IMR-90 (cell line): ENCODE data around the gene LELP1. TPM values are rescaled to one million over a fixed set of nuclear protein-coding genes. Genes with fewer than 3 reads are reported as not detected.

Experiments
- ATAC-seq: fragments of 200-7000 bp; cut with Tn5 transposase; 2 replicates; pipeline ENCODE4 v1.9.1; 2020; ENCODE audit warnings: low read depth, mild to moderate bottlenecking, moderate library complexity
- BruUV-seq: library from RNA; stranded (reverse); fragments of 400-500 nt; replicated peaks from 2 replicates; lab custom pipeline; 2021; lab: Mats Ljungman, UMichigan
- CTCF ChIA-PET: fragments of 300-600 bp; formaldehyde crosslinking; extraction: SDS; loops from one replicate; lab custom pipeline; 2021; ENCODE audit warnings: antibody characterized with exemption; lab: Yijun Ruan, JAX
- POLR2A ChIA-PET: fragments of 300-600 bp; sonication (Branson Sonifier 250); formaldehyde crosslinking; loops from one replicate; lab custom pipeline; 2022; ENCODE audit warnings: antibody characterized with exemption; ENCODE audit not compliant: unreplicated experiment; lab: Charles Lee
- DNase-seq: peaks from one replicate; pipeline ENCODE4 v3.0.0; 2013
- H2AFZ ChIP-seq: replicated peaks from 2 replicates; pipeline ENCODE3; 2013; ENCODE audit warnings: low read length, mild to moderate bottlenecking; ENCODE audit not compliant: poor library complexity
- H2AK5ac ChIP-seq: 2 replicates; pipeline ENCODE4 v1.6.1; 2013; ENCODE audit warnings: low read depth, low read length, inconsistent platforms
- H2AK9ac ChIP-seq: replicated peaks from 2 replicates; pipeline ENCODE3; 2013; ENCODE audit warnings: mild to moderate bottlenecking, low read depth, low read length, moderate library complexity; ENCODE audit not compliant: poor library complexity
- H2BK120ac ChIP-seq: 2 replicates; pipeline ENCODE4 v1.6.1; 2013; ENCODE audit warnings: low read depth, low read length, inconsistent platforms
- H2BK15ac ChIP-seq: 3 replicates; pipeline ENCODE4 v1.6.1; 2013; ENCODE audit warnings: low read depth, low read length, inconsistent platforms
- H2BK20ac ChIP-seq: 2 replicates; pipeline ENCODE4 v1.6.1; 2013; ENCODE audit warnings: low read depth, mild to moderate bottlenecking, inconsistent platforms, low read length, moderate library complexity
- H2BK5ac ChIP-seq: 2 replicates; pipeline ENCODE4 v1.6.1; 2013; ENCODE audit warnings: mild to moderate bottlenecking, low read depth, low read length, inconsistent platforms; ENCODE audit not compliant: poor library complexity, severe bottlenecking
- H3K14ac ChIP-seq: replicated peaks from 2 replicates; pipeline ENCODE4 v1.6.1; 2013; ENCODE audit warnings: low read depth, low read length, inconsistent platforms
- H3K18ac ChIP-seq: 2 replicates; pipeline ENCODE4 v1.6.1; 2013; ENCODE audit warnings: low read depth, low read length, control low read depth
- H3K23ac ChIP-seq: 2 replicates; pipeline ENCODE4 v1.6.1; 2013; ENCODE audit warnings: low read depth, low read length, inconsistent platforms
- H3K27ac ChIP-seq: 2 replicates; pipeline ENCODE4 v1.5.1; 2013; ENCODE audit warnings: mild to moderate bottlenecking, control low read depth, low read length; ENCODE audit not compliant: insufficient read depth
- H3K27me3 ChIP-seq: 2 replicates; pipeline ENCODE4 v1.6.1; 2013; ENCODE audit warnings: low read length; ENCODE audit not compliant: control insufficient read depth, insufficient read depth
- H3K36me3 ChIP-seq: 2 replicates; pipeline ENCODE4 v1.6.1; 2013; ENCODE audit warnings: low read length, mixed read lengths; ENCODE audit not compliant: control insufficient read depth, insufficient read depth
- H3K4ac ChIP-seq: 2 replicates; pipeline ENCODE4 v1.6.1; 2013; ENCODE audit warnings: low read depth, low read length, inconsistent platforms
- H3K4me1 ChIP-seq: 2 replicates; pipeline ENCODE4 v1.6.1; 2013; ENCODE audit warnings: low read length, mixed read lengths; ENCODE audit not compliant: control insufficient read depth, insufficient read depth
- H3K4me2 ChIP-seq: 2 replicates; pipeline ENCODE4 v1.6.1; 2013; ENCODE audit warnings: low read depth, mild to moderate bottlenecking, control low read depth, low read length, moderate library complexity
- H3K4me3 ChIP-seq: 2 replicates; pipeline ENCODE4 v1.5.1; 2013; ENCODE audit warnings: low read depth, mild to moderate bottlenecking, control low read depth, low read length, moderate library complexity; ENCODE audit not compliant: insufficient read depth
- H3K56ac ChIP-seq: 2 replicates; pipeline ENCODE4 v1.6.1; 2013; ENCODE audit warnings: low read length, inconsistent platforms; ENCODE audit not compliant: insufficient read depth; ENCODE audit errors: extremely low read depth
- H3K79me1 ChIP-seq, 2 experiments: 2 replicates each; pipeline ENCODE4 v1.6.1; 2013; ENCODE audit warnings: low read length in 2 of 2, inconsistent platforms in 1 of 2, low read depth in 1 of 2
- H3K9ac ChIP-seq: 2 replicates; pipeline ENCODE4 v1.6.1; 2013; ENCODE audit warnings: low read depth, low read length, control low read depth
- H3K9me1 ChIP-seq: 2 replicates; pipeline ENCODE4 v1.6.1; 2013; ENCODE audit warnings: low read length, inconsistent platforms; ENCODE audit not compliant: insufficient read depth
- H3K9me3 ChIP-seq: 2 replicates; pipeline ENCODE4 v1.6.1; 2013; ENCODE audit warnings: low read length; ENCODE audit not compliant: control insufficient read depth, insufficient read depth
- H4K20me1 ChIP-seq: 2 replicates; pipeline ENCODE4 v1.6.1; 2013; ENCODE audit warnings: low read length, inconsistent platforms; ENCODE audit not compliant: insufficient read depth
- H4K5ac ChIP-seq: 2 replicates; pipeline ENCODE4 v1.6.1; 2013; ENCODE audit warnings: mild to moderate bottlenecking, low read depth, low read length, control low read depth
- H4K8ac ChIP-seq, 2 experiments: 2 replicates each; pipeline ENCODE4 v1.6.1; 2013; ENCODE audit warnings: low read depth in 2 of 2, low read length in 2 of 2, control low read depth in 1 of 2, inconsistent platforms in 1 of 2
- H4K91ac ChIP-seq: 2 replicates; pipeline ENCODE4 v1.6.1; 2013; ENCODE audit warnings: low read depth, low read length, inconsistent platforms; ENCODE audit not compliant: insufficient read depth
- CEBPB ChIP-seq: IDR thresholded peaks from 2 replicates; pipeline ENCODE4 v1.6.1; 2012; ENCODE audit warnings: low read depth, low read length, improper control_type of control experiment
- NFE2L2 ChIP-seq: fragments of 150-350 bp; IDR thresholded peaks from 2 replicates; pipeline ENCODE4 v1.6.1; 2016; ENCODE audit warnings: low read depth, mild to moderate bottlenecking, low read length
- RCOR1 ChIP-seq: IDR thresholded peaks from 2 replicates; pipeline ENCODE4 v1.6.1; 2012; ENCODE audit warnings: mild to moderate bottlenecking, low read length, improper control_type of control experiment; ENCODE audit not compliant: insufficient replicate concordance
- WGBS, 2 experiments: methylation state at CpG; one replicate each; pipeline versions ENCODE4 v1.1.5 to v1.1.7; 2013; ENCODE audit warnings: missing lambda C conversion rate in 2 of 2; ENCODE audit not compliant: insufficient read length in 1 of 2; ENCODE audit errors: extremely low coverage in 2 of 2; 5-methylcytosine and 5-hydroxymethylcytosine counted together
- dilution Hi-C: fragments of 300-500 bp; cut with HindIII; formaldehyde crosslinking; loops from one replicate; pipeline ENCODE4 v1.14.3; 2018; ENCODE audit warnings: low sequenced_read_pairs; ENCODE audit not compliant: unreplicated experiment
- in situ Hi-C: fragments of 300-500 bp; cut with MboI; formaldehyde crosslinking; loops from 3 replicates; pipeline ENCODE4 v1.14.3; 2019; ENCODE audit warnings: low sequenced_read_pairs, inconsistent platforms, mixed read lengths
- intact Hi-C: fragments of 100-400 bp; cut with micrococcal nuclease; formaldehyde crosslinking; loops from 2 replicates; pipeline ENCODE4 v1.10.0; 2022
- polyA plus RNA-seq, 3 experiments: library from polyadenylated mRNA; depleted of rRNA; stranded (reverse); fragments of >200 nt; gene quantifications; 2 replicates each; pipeline ENCODE4 v1.2.3, GENCODE V29; 2012; ENCODE audit warnings: low replicate concordance in 1 of 3
- total RNA-seq: library from RNA; depleted of rRNA; stranded (reverse); fragments of >200 nt; gene quantifications from 2 replicates; pipeline ENCODE4 v1.2.3, GENCODE V29; 2012

Gene LELP1
- total and polyA plus RNA-seq, 2 of the 4 experiments (the other 2 are of a cell fraction): not detected

DNA sequence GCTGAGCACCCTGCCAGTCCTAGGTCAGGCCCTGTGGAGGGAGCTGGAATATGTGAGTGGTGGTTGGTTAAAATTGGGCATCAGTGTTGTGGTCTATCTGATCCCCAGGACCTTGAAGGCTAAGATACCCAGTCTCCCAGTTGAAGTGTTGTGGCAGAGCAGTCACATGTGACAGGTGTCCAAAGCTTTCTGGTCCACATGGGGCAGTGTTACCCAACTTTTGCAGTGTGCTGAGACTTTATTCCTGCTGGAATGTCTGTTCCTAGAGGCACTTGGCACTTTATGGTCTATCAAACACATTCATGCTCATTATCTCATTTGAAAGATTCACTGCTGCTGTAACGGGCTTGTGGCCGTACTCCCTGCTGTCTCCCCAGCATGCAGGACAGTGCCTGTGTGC, 35.3 kb downstream of the LELP1 start:
- Histone ChIP-seq H4K5ac (no peak overlapping the region), H2BK5ac (no peak overlapping the region), H3K18ac (no peak overlapping the region), H4K20me1 (no peaks in the 10 kb centered on the region), H4K8ac (no peak overlapping the region), H3K9me1 (no peaks in the 10 kb centered on the region), H3K79me1 (no peaks in the 10 kb centered on the region), H2AFZ (no peak overlapping the region), H3K4me2 (no peak overlapping the region), H3K9me3 (no peaks in the 10 kb centered on the region), H3K56ac (no peak overlapping the region), H2BK20ac (no peak overlapping the region), H3K36me3 (no peaks in the 10 kb centered on the region), H2BK15ac (no peak overlapping the region), H4K91ac (no peak overlapping the region), H3K27me3 (no peaks in the 10 kb centered on the region), H2AK9ac (no peak overlapping the region), H2BK120ac (no peak overlapping the region), H3K9ac (no peak overlapping the region), H2AK5ac (no peak overlapping the region), H3K27ac (no peak overlapping the region), H3K4ac (no peak overlapping the region), H3K23ac (no peak overlapping the region), H3K4me3 (no peak overlapping the region), H3K14ac (no peak overlapping the region), H3K4me1 (no peaks in the 10 kb centered on the region)
- CTCF ChIA-PET: no interaction called here
- intact Hi-C loops (no loop called here), in situ Hi-C loops (no loop called here), dilution Hi-C loops (no loop called here)
- no TSS peak for BruUV-seq
- no peak for DNase-seq
- POLR2A ChIA-PET: no interaction called here
- ATAC-seq: no peak
- no peak for TF ChIP-seq RCOR1
- TF ChIP-seq CEBPB: no peak
- TF ChIP-seq NFE2L2: no peak
- WGBS, 2 experiments: no CpG with 5 or more reads among the region's 2 CpGs
